ENCODE measurements around the gene CCNY.

The CCNY gene

DNA sequence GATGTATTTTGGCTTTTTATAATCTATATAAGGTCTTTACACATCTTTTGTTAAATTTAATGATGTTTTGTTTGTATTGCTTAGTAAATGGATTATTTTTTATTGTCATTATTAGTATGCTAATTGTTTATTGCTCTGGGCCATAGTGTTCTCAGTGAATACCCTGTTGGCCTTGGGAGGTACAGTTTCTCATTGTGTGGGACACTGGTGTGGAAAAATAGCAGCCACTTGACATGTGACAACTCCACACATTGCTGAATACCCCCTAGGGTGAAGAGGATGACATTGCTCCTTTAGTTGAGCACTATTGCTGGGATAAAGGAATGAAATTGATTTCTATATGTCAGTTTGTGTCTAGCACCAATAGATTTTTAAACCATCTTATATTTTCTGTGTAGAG is 130.9 kb downstream of the CCNY start:
- no peak for DNase-seq (ENCODE audit: low spot score)
- no peak for FAIRE-seq

- no peak for DNase-seq (ENCODE audit: low spot score)
These were observed 134.1 kb downstream of the CCNY start for GRCh38 chr10:35470248-35470924.

DNA sequence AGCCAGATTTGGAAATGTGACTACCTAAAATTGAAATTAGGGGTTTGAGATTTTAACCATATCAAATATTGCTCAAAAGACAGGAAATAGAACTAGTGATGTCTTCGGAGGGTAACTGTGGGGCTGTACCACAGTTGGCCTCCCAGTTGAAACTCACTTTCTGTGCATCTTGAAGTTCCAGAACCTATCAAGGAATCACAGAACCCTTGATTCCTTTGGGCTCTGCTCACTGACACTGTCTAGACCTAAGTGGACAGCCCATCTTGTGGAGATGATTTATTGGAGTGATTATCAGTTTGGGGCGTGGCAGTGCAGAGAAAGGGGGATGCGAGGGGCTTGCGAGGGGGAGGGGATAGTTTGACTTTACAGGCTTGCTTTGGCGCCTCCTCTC is 134.6 kb downstream of the CCNY start:
- no peak for DNase-seq (ENCODE audit: low spot score)
- FAIRE-seq: no peak

More at GRCh38 chr10:35470248-35470924, 134.1 kb downstream of the CCNY start:
- FAIRE-seq: no peak

DNA sequence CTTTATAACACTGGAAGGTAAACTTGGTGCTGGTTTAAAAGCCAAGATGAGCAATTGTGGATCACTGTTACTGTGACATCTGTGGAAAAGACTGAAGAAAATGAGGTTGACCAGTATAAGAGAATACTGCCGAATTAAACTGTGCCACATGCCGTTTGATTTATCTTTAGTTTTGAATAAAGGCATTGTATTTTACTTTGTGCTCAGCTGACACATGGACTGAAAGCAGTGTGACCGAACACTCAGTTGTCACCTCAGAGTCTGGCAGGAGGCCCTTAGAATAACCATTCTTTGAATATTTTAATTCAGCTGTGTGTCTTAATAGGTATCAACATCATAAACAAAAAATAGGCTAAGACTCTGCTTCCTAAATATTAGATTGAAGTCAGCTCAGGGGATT is 135.1 kb downstream of the CCNY start:
- DNase-seq (ENCODE audit: low spot score): no peak
- no peak for FAIRE-seq

DNA sequence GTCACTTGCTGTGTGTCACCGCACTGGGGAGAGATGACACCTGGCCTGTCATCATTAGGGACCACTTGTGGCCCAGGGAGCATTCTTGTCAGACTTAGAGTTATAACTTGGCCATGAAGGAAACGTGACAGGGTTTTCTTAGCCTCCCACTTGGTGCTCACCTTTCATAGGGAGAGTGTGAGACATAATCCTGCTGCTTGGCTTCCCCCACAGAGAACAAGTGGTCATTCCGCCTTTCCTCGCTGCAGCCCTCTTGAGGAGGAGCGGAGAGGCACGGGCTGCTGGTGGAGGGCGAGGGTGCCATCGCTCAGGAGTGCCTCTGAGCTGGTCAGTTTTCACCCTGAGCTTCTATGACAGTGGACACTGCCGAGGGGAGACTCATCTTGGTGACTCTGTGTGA is 143.8 kb downstream of the CCNY start:
- FAIRE-seq (peak; percentile 5), DNase-seq (ENCODE audit: low spot score) (no peak)

GRCh38 chr10:35481413-35481812 is 145.1 kb downstream of the CCNY start:
- DNase-seq (ENCODE audit: low spot score): no peak
- no peak for FAIRE-seq

GRCh38 chr10:35486297-35486990 is 150.1 kb downstream of the CCNY start:
- DNase-seq (ENCODE audit: low spot score) (no peak), FAIRE-seq (no peak)

GRCh38 chr10:35487336-35488034 is 151.2 kb downstream of the CCNY start:
- FAIRE-seq: no peak

DNA sequence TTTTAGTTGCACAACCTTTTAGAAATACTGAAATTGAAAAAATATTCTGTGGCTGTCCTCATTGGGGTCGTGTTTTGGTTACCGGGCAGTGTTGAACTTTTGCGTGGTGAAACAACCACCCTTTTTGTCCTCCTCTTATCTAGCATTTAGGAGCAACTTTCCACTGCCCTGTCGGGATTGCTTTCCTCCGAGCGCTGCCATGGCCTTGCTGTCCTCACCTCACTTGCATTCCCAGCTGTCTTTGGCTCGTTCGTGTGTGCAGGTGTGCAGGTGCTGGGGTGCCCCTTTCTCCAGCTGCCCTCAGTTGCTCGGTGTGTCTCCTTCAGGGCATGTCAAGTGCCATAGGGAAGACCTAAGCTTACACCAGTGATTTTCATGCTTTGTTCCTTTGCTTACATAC is 151.9 kb downstream of the CCNY start:
- FAIRE-seq (no peak), DNase-seq (ENCODE audit: low spot score) (no peak)

More at GRCh38 chr10:35487336-35488034, 151.2 kb downstream of the CCNY start:
- no peak for DNase-seq (ENCODE audit: low spot score)

- FAIRE-seq (no peak), DNase-seq (ENCODE audit: low spot score) (no peak)
These were observed 156.3 kb downstream of the CCNY start for GRCh38 chr10:35492386-35493195.

- FAIRE-seq (peak; percentile 32), DNase-seq (ENCODE audit: low spot score) (no peak)
These were observed 157.1 kb downstream of the CCNY start for GRCh38 chr10:35493196-35494118.

DNA sequence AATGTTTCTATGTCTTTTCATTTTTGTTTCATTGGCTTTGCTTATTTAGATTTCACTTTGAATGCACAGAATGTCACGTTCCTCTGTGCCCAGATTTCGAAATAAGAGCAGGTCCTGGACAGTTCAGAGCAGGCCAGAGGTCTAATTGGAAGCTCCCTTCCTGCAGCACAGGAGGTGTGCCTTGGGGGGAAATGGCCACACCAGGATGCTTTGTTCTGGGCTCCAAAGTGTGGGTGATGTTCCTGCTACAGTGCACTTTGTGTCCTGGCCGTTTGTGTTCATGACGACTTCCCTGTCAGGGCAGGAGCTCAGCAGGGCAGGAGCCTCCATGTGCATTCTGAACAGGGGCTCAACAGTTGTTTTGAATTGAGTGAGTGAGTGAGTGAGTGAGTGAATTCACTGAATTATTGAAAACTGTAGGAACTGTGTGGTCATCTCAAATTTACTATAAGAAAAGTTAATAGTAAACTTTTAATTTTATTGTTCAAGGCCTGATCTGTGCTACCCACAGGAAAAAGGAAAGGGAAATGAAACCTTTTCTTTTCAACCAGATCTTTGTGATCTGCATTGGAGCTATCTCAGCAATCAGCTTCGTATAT is 159.3 kb downstream of the CCNY start:
- FAIRE-seq (no peak), DNase-seq (ENCODE audit: low spot score) (no peak)

DNA sequence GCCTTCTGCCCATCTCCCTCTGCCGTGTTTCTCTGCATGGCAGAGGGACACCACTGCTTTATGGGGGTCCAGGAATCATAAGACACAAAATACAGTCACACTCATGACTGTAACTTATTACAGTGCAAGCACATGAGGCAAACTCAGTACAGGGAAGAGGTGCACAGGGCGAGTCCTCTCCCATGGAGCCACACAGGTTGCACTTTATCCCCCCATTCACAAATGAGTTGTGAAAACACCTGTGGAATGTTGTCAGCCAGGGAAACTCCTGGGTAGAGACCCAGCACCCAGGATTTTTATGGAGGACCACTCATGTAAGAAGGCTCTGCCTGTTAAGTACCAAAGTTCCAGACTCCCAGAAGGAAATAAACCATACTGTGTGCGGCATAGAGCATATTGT is 161.6 kb downstream of the CCNY start:
- no peak for FAIRE-seq

DNA sequence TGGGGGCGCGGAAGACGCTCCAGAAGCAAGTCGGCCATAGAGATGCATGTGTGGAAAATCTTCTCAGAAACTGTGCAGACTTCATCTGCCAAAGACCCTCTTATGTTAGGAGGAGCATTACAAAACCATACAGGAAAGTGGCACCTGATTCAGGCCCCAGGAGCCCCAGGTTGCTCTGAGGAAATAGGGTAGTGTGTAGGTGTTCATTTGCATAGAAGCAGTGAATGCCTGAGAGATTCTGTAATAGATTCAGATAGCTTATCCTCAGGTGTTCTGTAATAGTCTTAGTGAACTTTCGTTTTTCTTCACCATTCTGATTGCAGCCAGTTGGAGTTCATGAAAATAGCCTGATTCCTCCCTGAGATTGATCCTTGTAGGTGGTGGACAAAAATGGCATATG is 162.4 kb downstream of the CCNY start:
- FAIRE-seq (no peak), DNase-seq (ENCODE audit: low spot score) (no peak)

More for the DNA sequence above, 161.6 kb downstream of the CCNY start:
- no peak for DNase-seq (ENCODE audit: low spot score)

GRCh38 chr10:35501923-35502322 is 165.6 kb downstream of the CCNY start:
- DNase-seq (ENCODE audit: low spot score) (no peak), FAIRE-seq (no peak)

DNA sequence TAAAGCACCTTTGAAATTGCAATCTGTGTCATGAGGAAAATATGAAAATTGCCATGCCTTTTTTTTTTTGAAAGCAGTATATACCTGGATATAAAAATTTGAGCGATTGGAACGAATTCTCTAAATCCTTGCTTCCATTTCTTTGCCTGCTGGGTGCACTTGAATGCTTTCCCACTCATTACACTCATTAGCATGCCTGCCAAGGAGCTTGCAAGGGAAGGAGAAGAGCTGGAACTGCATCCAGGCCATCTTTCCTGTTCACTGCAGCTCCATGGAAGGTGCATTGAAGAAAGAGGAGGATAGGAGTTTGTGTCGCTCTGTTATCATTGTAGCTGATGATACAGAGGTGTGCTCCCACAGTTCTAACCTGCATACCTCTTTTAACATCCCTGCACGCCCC is 166.4 kb downstream of the CCNY start:
- FAIRE-seq (no peak), DNase-seq (ENCODE audit: low spot score) (no peak)

- DNase-seq (ENCODE audit: low spot score): no peak
- FAIRE-seq: no peak
These were observed 167.3 kb downstream of the CCNY start for GRCh38 chr10:35503578-35503977.

DNA sequence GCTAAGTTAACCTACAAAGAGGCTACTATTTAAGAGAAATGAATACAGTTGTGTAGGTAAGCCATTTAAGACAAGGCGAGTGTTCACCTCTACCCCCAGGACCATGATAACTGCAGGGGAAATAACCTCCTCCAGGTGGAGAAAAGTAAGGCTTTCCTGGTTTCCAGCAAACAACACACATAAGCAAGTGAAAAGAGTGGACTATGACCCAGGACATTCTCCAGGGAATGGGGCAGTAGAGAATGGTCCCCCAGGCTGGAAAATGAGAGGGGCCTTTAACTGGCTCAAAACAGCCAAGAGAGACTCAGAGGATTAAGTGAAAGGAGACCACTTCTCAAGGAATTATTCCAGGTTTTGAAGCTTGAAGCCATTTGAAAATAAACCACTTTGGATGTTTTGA is 167.8 kb downstream of the CCNY start:
- FAIRE-seq (no peak), DNase-seq (ENCODE audit: low spot score) (no peak)

DNA sequence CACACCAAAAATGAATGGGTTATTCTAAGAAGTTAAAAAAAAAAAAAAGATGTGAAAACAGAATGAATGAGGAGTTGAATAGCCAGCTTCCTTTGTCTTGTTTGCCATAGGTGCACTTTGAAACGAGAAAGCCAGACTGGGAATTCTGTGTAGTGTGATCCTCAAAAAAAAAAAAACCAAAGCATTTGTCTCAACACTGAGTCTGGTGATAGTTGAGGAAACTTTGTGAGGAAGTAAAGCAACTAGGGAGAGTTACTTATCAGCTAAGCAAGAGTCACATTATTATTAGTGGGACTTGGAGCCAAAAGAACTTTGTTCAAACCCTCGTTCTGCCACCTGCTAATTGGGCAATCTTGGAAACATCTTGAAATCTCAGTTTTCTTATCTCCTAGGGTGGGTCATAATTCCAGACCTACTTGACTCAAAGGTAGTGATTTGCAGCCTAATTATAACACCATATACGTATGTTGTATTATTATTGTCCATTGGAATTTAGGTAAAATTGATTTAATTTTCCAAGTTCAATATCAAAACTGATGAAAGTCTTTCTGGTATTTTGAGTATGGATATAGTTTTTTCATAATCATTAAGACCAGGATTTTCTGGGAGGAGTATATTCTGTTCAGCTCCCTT is 169.0 kb downstream of the CCNY start:
- DNase-seq (ENCODE audit: low spot score) (no peak), FAIRE-seq (no peak)

GRCh38 chr10:35506741-35507140 is 170.4 kb downstream of the CCNY start:
- no peak for DNase-seq (ENCODE audit: low spot score)
- no peak for FAIRE-seq

Measured in urothelium cell line (cell line).